Body of pancreas (tissue), 4 donors: Measurements from ENCODE around the gene SCFD2.

ENCODE experiments used
- POLR2A ChIP-seq, 3 donors: fragments of 450-650 bp; IDR thresholded peaks; one replicate each; pipeline ENCODE4 v1.6.1; 2016; ENCODE audit warnings: antibody characterized with exemption in 3 of 3, mild to moderate bottlenecking in 2 of 3
- TF ChIP-seq, protein P1 (sequence below), 7 experiments: fragments of 450-650 bp in 4 of 7; fragments of 200-600 bp in 3 of 7; sonication (generic) in 3 of 7; IDR thresholded peaks; one replicate each; pipeline ENCODE4 v1.5.1; 2016 to 2019; ENCODE audit warnings: antibody characterized with exemption in 7 of 7

DNA sequence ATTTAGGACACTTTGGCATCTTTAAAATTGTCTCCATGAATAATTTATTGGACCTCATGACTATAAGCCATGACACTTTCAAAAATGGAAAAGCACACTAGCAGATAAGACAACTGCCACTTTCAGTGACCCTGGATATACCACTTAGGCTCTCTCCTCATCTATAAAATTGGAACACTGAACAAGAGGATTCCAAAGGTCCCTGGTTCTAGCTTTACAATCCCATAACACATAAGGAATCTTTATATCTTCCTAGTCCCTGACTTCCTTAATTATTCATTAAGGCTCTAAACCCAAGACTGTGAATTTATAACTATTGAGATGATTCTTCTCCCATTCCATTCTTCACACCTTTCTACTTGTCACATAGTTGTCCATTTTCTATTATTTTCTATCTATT lies 190.2 kb downstream of the SCFD2 start:
- TF ChIP-seq, protein P1, sequence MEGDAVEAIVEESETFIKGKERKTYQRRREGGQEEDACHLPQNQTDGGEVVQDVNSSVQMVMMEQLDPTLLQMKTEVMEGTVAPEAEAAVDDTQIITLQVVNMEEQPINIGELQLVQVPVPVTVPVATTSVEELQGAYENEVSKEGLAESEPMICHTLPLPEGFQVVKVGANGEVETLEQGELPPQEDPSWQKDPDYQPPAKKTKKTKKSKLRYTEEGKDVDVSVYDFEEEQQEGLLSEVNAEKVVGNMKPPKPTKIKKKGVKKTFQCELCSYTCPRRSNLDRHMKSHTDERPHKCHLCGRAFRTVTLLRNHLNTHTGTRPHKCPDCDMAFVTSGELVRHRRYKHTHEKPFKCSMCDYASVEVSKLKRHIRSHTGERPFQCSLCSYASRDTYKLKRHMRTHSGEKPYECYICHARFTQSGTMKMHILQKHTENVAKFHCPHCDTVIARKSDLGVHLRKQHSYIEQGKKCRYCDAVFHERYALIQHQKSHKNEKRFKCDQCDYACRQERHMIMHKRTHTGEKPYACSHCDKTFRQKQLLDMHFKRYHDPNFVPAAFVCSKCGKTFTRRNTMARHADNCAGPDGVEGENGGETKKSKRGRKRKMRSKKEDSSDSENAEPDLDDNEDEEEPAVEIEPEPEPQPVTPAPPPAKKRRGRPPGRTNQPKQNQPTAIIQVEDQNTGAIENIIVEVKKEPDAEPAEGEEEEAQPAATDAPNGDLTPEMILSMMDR (IDR thresholded peaks at IDR 0.05), result no peak
- no peak for TF ChIP-seq POLR2A (IDR thresholded peaks at IDR 0.05)
